Activated naive CD4-positive, alpha-beta T cell treated with anti-CD3 and anti-CD28 coated beads for 36 hours (primary cell): Measurements from ENCODE around the gene WNT4. TPM values are rescaled to one million over a fixed set of nuclear protein-coding genes. Genes with fewer than 3 reads are reported as not detected.

Source experiments
- CTCF ChIA-PET: fragments of 350-600 bp; sonication (Branson Sonifier 250); formaldehyde crosslinking; loops from one replicate; lab custom pipeline; 2021; ENCODE audit warnings: antibody characterized with exemption; lab: Charles Lee
- DNase-seq: peaks from one replicate; pipeline ENCODE4 v3.0.0-alpha.2; 2020
- H3K27ac Mint-ChIP-seq: one replicate; pipeline ENCODE4 v1.8.0; 2021; ENCODE audit warnings: mild to moderate bottlenecking, mixed read lengths
- H3K27me3 Mint-ChIP-seq: one replicate; pipeline ENCODE4 v1.8.0; 2021; ENCODE audit warnings: low read depth, mixed read lengths
- H3K36me3 Mint-ChIP-seq: one replicate; pipeline ENCODE4 v1.8.0; 2021; ENCODE audit warnings: low read depth, mixed read lengths
- H3K4me1 Mint-ChIP-seq: one replicate; pipeline ENCODE4 v1.8.0; 2021; ENCODE audit warnings: low read depth, mixed read lengths
- H3K4me3 Mint-ChIP-seq: one replicate; pipeline ENCODE4 v1.8.0; 2021; ENCODE audit warnings: mild to moderate bottlenecking, moderate library complexity, mixed read lengths
- H3K9me3 Mint-ChIP-seq: one replicate; pipeline ENCODE4 v1.8.0; 2021; ENCODE audit warnings: mixed read lengths
- intact Hi-C: fragments of 100-400 bp; cut with micrococcal nuclease; formaldehyde crosslinking; loops from one replicate; pipeline ENCODE4 v1.15.1; 2023
- total RNA-seq, 2 experiments: library from RNA; stranded (reverse); gene quantifications; one replicate each; pipeline ENCODE4 v1.2.3, GENCODE V29; 2021

Gene WNT4
- total RNA-seq, 2 experiments from 2014 or later: not detected

DNA sequence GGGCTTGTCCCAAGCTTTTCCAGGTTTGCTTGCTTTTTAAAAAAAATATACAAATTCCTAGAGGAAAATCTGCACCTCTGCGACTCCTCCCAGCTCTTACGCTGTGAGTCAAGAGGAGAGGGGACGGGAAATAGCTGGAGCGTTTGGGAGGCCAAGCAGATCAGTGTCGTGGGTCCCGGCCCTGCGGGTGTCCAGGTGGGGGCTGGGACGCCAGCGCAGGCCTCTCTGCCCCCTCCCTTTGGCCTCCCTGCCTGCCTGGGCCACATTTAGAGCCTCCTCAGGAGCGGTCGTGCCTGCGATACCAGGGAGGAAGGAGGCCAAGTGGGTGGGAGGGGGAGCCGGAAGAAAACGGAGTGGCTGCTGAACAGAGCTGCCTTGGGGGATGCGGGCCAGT is 9.0 kb downstream of the WNT4 start:
- no peak for DNase-seq
- CTCF ChIA-PET: interaction anchor here (0.6 kb wide), 1 partner anchor 134 kb away, joined by 3 read pairs; no protein-coding TSS in a partner anchor
- Mint-ChIP-seq H3K9me3 (no peaks in the 10 kb centered on the region), H3K27ac (no peak overlapping the region), H3K27me3 (peaks cover 2% of the 10 kb centered on the region), H3K4me1 (no peaks in the 10 kb centered on the region), H3K4me3 (no peak overlapping the region), H3K36me3 (no peaks in the 10 kb centered on the region)
- intact Hi-C loops: no loop called here

- no peaks in the 10 kb centered on the region for H3K9me3 Mint-ChIP-seq
- H3K4me1 Mint-ChIP-seq: no peaks in the 10 kb centered on the region
- CTCF ChIA-PET: interaction anchor here (1.2 to 1.5 kb wide), 2 partner anchors 12 to 103 kb away, joined by 3 read pairs; no protein-coding TSS in a partner anchor
- H3K27me3 Mint-ChIP-seq: peaks cover 2% of the 10 kb centered on the region
- no peak overlapping the region for H3K27ac Mint-ChIP-seq
- intact Hi-C loops: no loop called here
- no peaks in the 10 kb centered on the region for H3K36me3 Mint-ChIP-seq
- no peak overlapping the region for H3K4me3 Mint-ChIP-seq
- no peak for DNase-seq
Observed at GRCh38 chr1:22133247-22133930, 9.5 kb downstream of the WNT4 start.

GRCh38 chr1:22132517-22133235 is 10.2 kb downstream of the WNT4 start:
- H3K27me3 Mint-ChIP-seq: peaks cover 2% of the 10 kb centered on the region

DNA sequence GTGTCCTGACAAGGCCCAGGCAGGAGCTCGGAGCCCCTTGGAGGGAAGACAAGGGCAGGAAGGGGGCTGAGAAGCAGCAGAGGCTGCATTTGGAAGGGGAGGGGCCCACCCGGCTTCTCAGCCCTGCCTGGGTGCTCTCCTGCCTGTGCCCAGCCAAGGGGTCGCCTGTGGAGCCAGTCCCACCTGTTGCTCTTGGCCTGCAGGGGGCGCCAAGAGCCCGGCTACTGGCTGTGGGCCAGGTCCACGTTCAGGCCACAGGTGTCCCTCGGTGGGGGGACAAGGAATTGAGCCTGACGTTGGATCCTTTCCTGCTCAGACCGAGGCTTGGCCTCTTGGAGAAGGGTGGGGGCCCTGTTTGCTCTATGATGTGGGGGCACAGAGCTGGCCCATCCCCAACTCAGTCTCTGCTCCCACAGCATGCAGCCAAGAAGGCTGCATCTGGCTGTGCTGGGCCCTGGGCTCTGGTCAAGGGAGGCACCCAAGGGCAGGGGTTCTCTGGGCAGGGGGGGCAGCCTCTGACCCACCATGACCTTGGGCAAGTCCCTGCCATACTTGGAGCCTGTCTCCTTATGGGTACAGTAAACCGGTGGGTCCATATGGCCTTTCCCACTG is 10.9 kb downstream of the WNT4 start:
- Mint-ChIP-seq H3K4me1 (no peaks in the 10 kb centered on the region), H3K27ac (no peak overlapping the region), H3K36me3 (no peaks in the 10 kb centered on the region), H3K9me3 (no peaks in the 10 kb centered on the region), H3K4me3 (no peak overlapping the region), H3K27me3 (peaks cover 2% of the 10 kb centered on the region)
- CTCF ChIA-PET: interaction anchor here (0.6 to 2.7 kb wide), 9 partner anchors 10 to 716 kb away, joined by 3 to 17 read pairs (median 3); no protein-coding TSS in a partner anchor
- intact Hi-C loops: loop anchor here (1.0 to 2.0 kb wide), 3 partner anchors 143 to 511 kb away; partner anchors contain the start of gene C1QC
- DNase-seq: peak; percentile 69

More at GRCh38 chr1:22132517-22133235, 10.2 kb downstream of the WNT4 start:
- DNase-seq: no peak
- CTCF ChIA-PET: interaction anchor here (0.6 to 2.7 kb wide), 6 partner anchors 9 to 716 kb away, joined by 3 to 17 read pairs (median 3); no protein-coding TSS in a partner anchor
- Mint-ChIP-seq H3K4me3 (no peak overlapping the region), H3K36me3 (no peaks in the 10 kb centered on the region), H3K27ac (no peak overlapping the region), H3K4me1 (no peaks in the 10 kb centered on the region), H3K9me3 (no peaks in the 10 kb centered on the region)
- intact Hi-C loops: loop anchor here (1.0 kb wide), 2 partner anchors 143 to 284 kb away; no protein-coding TSS in a partner anchor

- Mint-ChIP-seq H3K9me3 (no peaks in the 10 kb centered on the region), H3K36me3 (no peaks in the 10 kb centered on the region), H3K4me3 (no peak overlapping the region), H3K4me1 (no peaks in the 10 kb centered on the region), H3K27ac (no peak overlapping the region), H3K27me3 (peaks cover 2% of the 10 kb centered on the region)
- intact Hi-C loops: loop anchor here (2.0 kb wide), 1 partner anchor 512 kb away; the partner anchor contains the start of gene C1QC
- DNase-seq: no peak
- CTCF ChIA-PET: interaction anchor here (0.7 to 2.7 kb wide), 6 partner anchors 80 to 301 kb away, joined by 3 to 17 read pairs (median 4); no protein-coding TSS in a partner anchor
Observed at GRCh38 chr1:22131062-22131461, 11.8 kb downstream of the WNT4 start.

- intact Hi-C loops: loop anchor here (2.0 kb wide), 1 partner anchor 513 kb away; the partner anchor contains the start of gene C1QC
- Mint-ChIP-seq H3K4me3 (no peak overlapping the region), H3K9me3 (no peaks in the 10 kb centered on the region), H3K36me3 (no peaks in the 10 kb centered on the region), H3K27me3 (no peaks in the 10 kb centered on the region), H3K27ac (no peak overlapping the region), H3K4me1 (no peaks in the 10 kb centered on the region)
- CTCF ChIA-PET: interaction anchor here (0.8 kb wide), 1 partner anchor 146 kb away, joined by 3 read pairs; no protein-coding TSS in a partner anchor
- DNase-seq: no peak
Observed at GRCh38 chr1:22129501-22130117, 13.3 kb downstream of the WNT4 start.

- no peaks in the 10 kb centered on the region for H3K9me3 Mint-ChIP-seq
- H3K4me3 Mint-ChIP-seq: no peak overlapping the region
- no peaks in the 10 kb centered on the region for H3K27me3 Mint-ChIP-seq
- H3K4me1 Mint-ChIP-seq: no peaks in the 10 kb centered on the region
- H3K27ac Mint-ChIP-seq: no peak overlapping the region
- CTCF ChIA-PET: no interaction called here
- intact Hi-C loops: no loop called here
- DNase-seq: no peak
- no peaks in the 10 kb centered on the region for H3K36me3 Mint-ChIP-seq
Observed at GRCh38 chr1:22128392-22128791, 14.5 kb downstream of the WNT4 start.

DNA sequence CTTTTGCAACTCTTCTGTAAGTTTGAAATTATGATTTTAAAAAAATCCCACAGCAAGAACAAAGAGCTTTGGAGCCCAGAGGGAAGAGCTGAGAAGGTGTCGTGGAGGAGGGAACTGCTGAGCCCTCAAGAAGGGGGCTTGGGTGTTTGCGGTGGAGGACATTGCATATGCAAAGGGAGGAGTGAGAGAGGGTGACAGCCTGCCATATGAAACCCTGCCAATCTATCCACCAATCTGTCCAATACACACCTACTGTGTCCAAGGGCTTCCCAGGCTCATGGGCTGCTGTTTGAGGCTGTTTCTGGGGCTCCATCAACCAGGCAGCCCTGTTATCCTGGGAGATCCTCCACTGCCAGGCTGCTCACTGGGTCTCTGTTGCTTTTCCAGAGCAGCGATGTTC is 15.2 kb downstream of the WNT4 start:
- intact Hi-C loops: no loop called here
- Mint-ChIP-seq H3K27ac (no peak overlapping the region), H3K36me3 (no peaks in the 10 kb centered on the region), H3K27me3 (no peaks in the 10 kb centered on the region), H3K4me3 (no peak overlapping the region), H3K9me3 (no peaks in the 10 kb centered on the region), H3K4me1 (no peaks in the 10 kb centered on the region)
- no peak for DNase-seq
- CTCF ChIA-PET: interaction anchor here (0.7 kb wide), 1 partner anchor 156 kb away, joined by 4 read pairs; no protein-coding TSS in a partner anchor

DNA sequence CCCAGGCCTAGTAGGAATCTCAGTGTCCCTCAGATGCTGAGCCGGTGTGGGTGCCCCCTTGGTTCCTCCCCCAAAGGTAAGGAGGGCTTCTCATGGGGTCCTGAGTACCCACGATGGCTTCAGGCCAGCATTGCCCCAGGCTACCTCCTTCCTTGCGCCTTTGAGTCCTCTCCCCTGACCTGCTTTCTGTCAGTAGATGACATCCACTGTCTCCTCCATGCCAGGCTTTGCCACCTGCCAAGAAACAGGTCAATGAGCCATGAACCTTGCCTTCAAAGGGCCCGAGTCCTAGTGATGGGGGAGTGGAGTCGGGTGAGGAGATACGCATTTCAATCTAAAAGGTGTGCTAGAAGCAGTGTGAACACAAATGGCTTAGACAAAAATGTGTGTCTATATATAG is 15.6 kb downstream of the WNT4 start:
- CTCF ChIA-PET: interaction anchor here (0.7 kb wide), 1 partner anchor 155 kb away, joined by 4 read pairs; no protein-coding TSS in a partner anchor

GRCh38 chr1:22126531-22126930 is 16.4 kb downstream of the WNT4 start:
- H3K4me3 Mint-ChIP-seq: no peak overlapping the region
- H3K27me3 Mint-ChIP-seq: no peaks in the 10 kb centered on the region
- no peaks in the 10 kb centered on the region for H3K9me3 Mint-ChIP-seq
- H3K36me3 Mint-ChIP-seq: no peaks in the 10 kb centered on the region
- intact Hi-C loops: no loop called here
- CTCF ChIA-PET: interaction anchor here (0.6 kb wide), 1 partner anchor 28 kb away, joined by 3 read pairs; no protein-coding TSS in a partner anchor
- no peak overlapping the region for H3K27ac Mint-ChIP-seq
- no peaks in the 10 kb centered on the region for H3K4me1 Mint-ChIP-seq
- no peak for DNase-seq

More for the DNA sequence above, 15.6 kb downstream of the WNT4 start:
- H3K36me3 Mint-ChIP-seq: no peaks in the 10 kb centered on the region
- no peak for DNase-seq
- H3K27ac Mint-ChIP-seq: no peak overlapping the region
- intact Hi-C loops: no loop called here
- no peaks in the 10 kb centered on the region for H3K9me3 Mint-ChIP-seq
- H3K4me3 Mint-ChIP-seq: no peak overlapping the region
- H3K27me3 Mint-ChIP-seq: no peaks in the 10 kb centered on the region
- H3K4me1 Mint-ChIP-seq: no peaks in the 10 kb centered on the region

- Mint-ChIP-seq H3K27me3 (no peaks in the 10 kb centered on the region), H3K4me1 (no peaks in the 10 kb centered on the region), H3K9me3 (no peaks in the 10 kb centered on the region), H3K4me3 (no peak overlapping the region), H3K36me3 (no peaks in the 10 kb centered on the region), H3K27ac (no peak overlapping the region)
- intact Hi-C loops: no loop called here
- CTCF ChIA-PET: no interaction called here
- no peak for DNase-seq
Observed at GRCh38 chr1:22124592-22125229, 18.2 kb downstream of the WNT4 start.
